Measurements from ENCODE around the gene MICA.
A peak's percentile ranks its signal among the peaks of the same experiment; 100 is the strongest.
"Not testable (repeated sequence)": the region's sequence is repeated elsewhere in the genome, so short reads cannot be mapped to it uniquely, and the experiment has no call there.

MICA gene

GRCh38 chr6:31412506-31412905, 9.1 kb downstream of the MICA start:
- DNase-seq (ENCODE audit: low read depth in 2 of 3, low spot score in 2 of 3), result no peak

GRCh38 chr6:31414148-31414770, 10.9 kb downstream of the MICA start:
- not testable (repeated sequence) for DNase-seq (ENCODE audit: low read depth in 2 of 3, low spot score in 2 of 3)

GRCh38 chr6:31414771-31415265, 11.4 kb downstream of the MICA start:
- DNase-seq (ENCODE audit: low read depth in 2 of 3, low spot score in 2 of 3), result no peak

GRCh38 chr6:31416394-31417014, 13.1 kb downstream of the MICA start:
- DNase-seq (ENCODE audit: low read depth in 2 of 3, low spot score in 2 of 3), result no peak

GRCh38 chr6:31418251-31418650, 14.9 kb downstream of the MICA start:
- DNase-seq (ENCODE audit: low read depth in 2 of 3, low spot score in 2 of 3), result no peak

- no peak for DNase-seq (ENCODE audit: low read depth in 2 of 3, low spot score in 2 of 3)
These were observed 16.4 kb downstream of the MICA start for GRCh38 chr6:31419842-31420241.

GRCh38 chr6:31420546-31420945, 17.2 kb downstream of the MICA start:
- no peak for DNase-seq (ENCODE audit: low read depth in 2 of 3, low spot score in 2 of 3)

GRCh38 chr6:31422587-31422986, 19.2 kb downstream of the MICA start:
- no peak for DNase-seq (ENCODE audit: low read depth in 2 of 3, low spot score in 2 of 3)

- no peak for DNase-seq (ENCODE audit: low read depth in 2 of 3, low spot score in 2 of 3)
These were observed 20.2 kb downstream of the MICA start for GRCh38 chr6:31423550-31423949.

- DNase-seq (ENCODE audit: low read depth in 2 of 3, low spot score in 2 of 3), result no peak
These were observed 23.3 kb downstream of the MICA start for GRCh38 chr6:31426395-31427354.

- DNase-seq (ENCODE audit: low read depth in 2 of 3, low spot score in 2 of 3), result no peak
These were observed 27.1 kb downstream of the MICA start for GRCh38 chr6:31430449-31430848.

- not testable (repeated sequence) for DNase-seq (ENCODE audit: low read depth in 2 of 3, low spot score in 2 of 3)
These were observed 31.7 kb downstream of the MICA start for GRCh38 chr6:31435051-31435450.

- no peak for DNase-seq (ENCODE audit: low read depth in 2 of 3, low spot score in 2 of 3)
These were observed 34.8 kb downstream of the MICA start for GRCh38 chr6:31438222-31438621.

GRCh38 chr6:31438677-31439076, 35.3 kb downstream of the MICA start:
- no peak for DNase-seq (ENCODE audit: low read depth in 2 of 3, low spot score in 2 of 3)

GRCh38 chr6:31441365-31442267, 38.2 kb downstream of the MICA start:
- peak; percentile 49 to 91 (median 84) for DNase-seq (ENCODE audit: low read depth in 2 of 3, low spot score in 2 of 3)

- DNase-seq (ENCODE audit: low read depth in 2 of 3, low spot score in 2 of 3), result no peak
These were observed 43.1 kb downstream of the MICA start for GRCh38 chr6:31446481-31446880.

- DNase-seq (ENCODE audit: low read depth in 2 of 3, low spot score in 2 of 3), result not testable (repeated sequence)
These were observed 43.8 kb downstream of the MICA start for GRCh38 chr6:31446999-31447789.

GRCh38 chr6:31450751-31451150, 47.4 kb downstream of the MICA start:
- no peak for DNase-seq (ENCODE audit: low read depth in 2 of 3, low spot score in 2 of 3)

- DNase-seq (ENCODE audit: low read depth in 2 of 3, low spot score in 2 of 3), result no peak
These were observed 49.5 kb downstream of the MICA start for GRCh38 chr6:31452859-31453258.

GRCh38 chr6:31453259-31453658, 49.9 kb downstream of the MICA start:
- no peak for DNase-seq (ENCODE audit: low read depth in 2 of 3, low spot score in 2 of 3)
